KOPT-K1 (cell line): ENCODE data around the gene SUMF2.
"Not testable (repeated sequence)": the region's sequence is repeated elsewhere in the genome, so short reads cannot be mapped to it uniquely, and the experiment has no call there.

Source experiments
- H3K27ac ChIP-seq: fragments of 200-600 bp; sonication (generic); 2 replicates; pipeline ENCODE4 v1.5.1; 2016; ENCODE audit warnings: antibody characterized with exemption, mild to moderate bottlenecking, low read depth, low read length; ENCODE audit not compliant: poor library complexity, severe bottlenecking
- H3K36me3 ChIP-seq: fragments of 200-600 bp; sonication (generic); 2 replicates; pipeline ENCODE4 v1.5.1; 2017; ENCODE audit warnings: antibody characterized with exemption, mild to moderate bottlenecking, low read length, moderate library complexity; ENCODE audit not compliant: insufficient read depth
- H3K9me3 ChIP-seq: fragments of 200-600 bp; sonication (generic); 2 replicates; pipeline ENCODE4 v1.5.1; 2017; ENCODE audit warnings: antibody characterized with exemption, low read length, mild to moderate bottlenecking; ENCODE audit not compliant: insufficient read depth, poor library complexity, severe bottlenecking

SUMF2 gene

DNA sequence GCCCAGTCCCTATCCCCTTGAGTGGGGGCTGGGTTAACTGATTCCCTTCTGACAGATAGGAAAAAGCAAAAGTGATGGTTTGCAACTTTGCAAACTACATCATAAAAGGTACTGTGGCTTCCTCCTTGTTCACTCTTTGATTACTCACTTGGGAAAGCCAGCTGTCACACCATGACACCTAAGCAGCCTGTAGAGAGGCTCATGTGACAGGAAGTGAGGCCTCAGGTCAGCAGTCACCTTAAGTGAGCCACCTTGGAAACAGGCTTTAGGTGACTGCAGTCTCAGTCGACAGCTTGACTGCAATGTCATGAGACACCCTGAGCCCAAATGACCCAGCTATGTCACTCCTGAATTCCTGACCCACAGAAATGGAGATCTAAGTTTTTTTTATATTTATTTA lies 46.5 kb downstream of the SUMF2 start:
- Histone ChIP-seq H3K9me3 (peaks cover 23% of the 10 kb centered on the region), H3K36me3 (no peaks in the 10 kb centered on the region), H3K27ac (no peak overlapping the region)

- not testable (repeated sequence) for H3K36me3 ChIP-seq, H3K27ac ChIP-seq
- peaks cover 33% of the 10 kb centered on the region for H3K9me3 ChIP-seq
These were observed 48.2 kb downstream of the SUMF2 start for GRCh38 chr7:56112244-56112643.

DNA sequence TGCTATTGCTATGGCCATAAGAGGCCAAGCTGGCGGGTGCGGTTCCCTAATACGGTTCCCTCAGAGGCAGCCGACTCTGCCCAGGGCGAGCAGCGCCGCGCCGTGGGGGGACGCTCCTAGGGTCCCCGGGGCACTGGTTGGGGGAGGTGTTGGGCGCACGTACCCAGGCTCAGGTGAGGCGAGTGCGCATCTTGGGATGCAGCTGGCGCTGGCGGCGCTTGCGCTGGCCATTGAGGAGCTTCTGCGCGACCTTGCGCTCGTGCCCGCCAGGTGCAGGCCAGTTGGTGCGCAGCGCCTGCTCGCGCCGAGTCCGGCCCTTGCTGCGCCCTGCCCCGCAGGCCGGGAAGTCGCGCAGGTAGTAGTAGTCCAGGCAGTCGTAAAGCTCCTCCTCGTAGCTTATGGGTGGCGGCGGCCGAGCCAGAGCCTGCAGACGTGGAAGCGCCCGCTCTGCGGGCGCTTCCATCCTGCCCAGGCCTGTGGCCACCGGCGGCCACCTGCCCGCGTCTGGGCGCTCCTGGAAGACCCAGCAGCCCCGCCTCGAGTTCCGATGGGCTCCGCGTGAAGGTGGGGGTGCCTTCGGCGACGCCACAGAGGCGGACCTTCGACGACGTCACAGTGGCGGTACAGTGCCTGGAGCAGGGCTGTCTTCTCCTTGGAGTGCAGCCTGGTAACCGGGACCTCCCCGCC lies 51.9 kb downstream of the SUMF2 start, which contains the start of gene NUPR2:
TSS of gene NUPR2 (minus strand) at position 566 of the 687 bp plus-strand sequence. CDS start at position 463, 103 bp downstream.
- H3K27ac ChIP-seq, result no peak within 1 kb of the TSS
- H3K9me3 ChIP-seq, result peaks cover 10% of the 10 kb centered on the region

DNA sequence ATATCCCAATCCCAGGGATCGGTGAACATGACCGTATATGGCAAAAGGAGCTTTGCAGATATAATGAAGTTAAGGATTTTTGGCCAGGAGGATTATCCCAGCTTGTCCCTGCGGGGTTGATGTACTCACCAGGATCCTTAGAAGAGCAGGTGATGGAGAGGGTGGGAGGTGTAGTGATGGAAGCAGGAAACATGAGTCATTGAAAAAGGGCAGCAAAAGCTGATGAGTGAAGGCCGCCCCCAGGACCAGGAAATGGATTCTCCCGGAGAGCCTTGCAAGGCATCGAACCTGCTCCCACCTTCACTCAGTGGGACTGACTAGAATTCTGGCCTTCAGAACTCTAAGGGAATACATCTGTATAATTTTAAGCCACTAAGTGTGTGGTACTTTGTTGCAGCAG lies 57.4 kb downstream of the SUMF2 start:
- H3K9me3 ChIP-seq, result peaks cover 7% of the 10 kb centered on the region
- H3K36me3 ChIP-seq, result no peaks in the 10 kb centered on the region
- no peak overlapping the region for H3K27ac ChIP-seq

More for the DNA sequence above, 51.9 kb downstream of the SUMF2 start, which contains the start of gene NUPR2:
- H3K36me3 ChIP-seq, result no peaks in the 10 kb centered on the region

DNA sequence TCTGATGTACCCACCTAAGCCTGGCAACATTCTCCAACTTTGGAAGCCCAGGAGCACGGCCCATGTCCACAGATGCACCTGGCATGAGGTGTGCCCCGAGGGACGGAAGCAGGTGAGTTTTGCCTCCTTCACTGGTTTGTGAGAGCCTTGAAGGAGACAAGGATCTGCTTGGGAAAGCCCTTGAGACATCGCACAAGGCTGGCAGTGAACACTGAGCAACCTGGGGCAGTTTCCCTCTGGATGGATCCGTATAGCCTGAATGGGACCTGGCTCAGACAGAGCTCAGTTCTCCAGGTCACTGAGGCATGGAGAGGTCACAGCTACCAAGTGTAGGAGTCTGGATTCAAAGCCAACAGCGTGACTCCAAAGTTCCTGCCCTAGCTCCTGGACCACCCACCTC lies 60.9 kb downstream of the SUMF2 start:
- no peak overlapping the region for H3K27ac ChIP-seq
- H3K36me3 ChIP-seq, result no peaks in the 10 kb centered on the region
- no peaks in the 10 kb centered on the region for H3K9me3 ChIP-seq

DNA sequence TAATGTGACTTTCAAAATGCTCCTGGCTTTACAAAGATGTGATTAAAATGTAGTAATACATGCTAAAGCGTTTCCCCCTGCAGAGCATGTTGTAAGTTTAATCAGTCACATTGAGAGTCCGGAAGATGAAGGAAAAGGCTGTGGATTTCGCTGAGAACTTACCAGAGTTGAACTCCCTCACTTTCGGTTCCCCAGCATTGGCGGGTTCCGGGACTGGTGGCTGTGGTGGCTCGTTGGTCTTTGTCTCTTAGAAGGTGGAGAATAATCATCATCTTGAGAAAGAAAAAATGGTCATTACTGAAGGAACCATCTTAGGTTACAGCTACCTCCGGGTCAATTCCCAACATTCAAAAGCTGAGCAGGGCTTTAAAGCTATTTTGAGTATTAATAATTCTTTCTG lies 61.7 kb downstream of the SUMF2 start:
- Histone ChIP-seq H3K36me3 (no peaks in the 10 kb centered on the region), H3K27ac (no peak overlapping the region), H3K9me3 (no peaks in the 10 kb centered on the region)

GRCh38 chr7:56127241-56127975 lies 63.3 kb downstream of the SUMF2 start:
- no peaks in the 10 kb centered on the region for H3K36me3 ChIP-seq
- no peak overlapping the region for H3K27ac ChIP-seq
- no peaks in the 10 kb centered on the region for H3K9me3 ChIP-seq
